ENCODE data around the gene ECE1.

Gene ECE1

GRCh38 chr1:21259316-21260076, 30.8 kb downstream of the ECE1 start:
- no peak for DNase-seq
- Mint-ChIP-seq H3K4me3 (no peak overlapping the region), H3K27ac (no peak overlapping the region), H3K4me1 (peaks cover 62% of the 10 kb centered on the region), H3K9me3 (no peaks in the 10 kb centered on the region), H3K36me3 (peaks cover 70% of the 10 kb centered on the region), H3K27me3 (no peaks in the 10 kb centered on the region)
- CTCF ChIA-PET = interaction anchor here (6.8 to 7.8 kb wide), 2 partner anchors 11 to 110 kb away, joined by 72 to 122 read pairs; no protein-coding TSS in a partner anchor

- H3K27me3 Mint-ChIP-seq = no peaks in the 10 kb centered on the region
- H3K4me1 Mint-ChIP-seq = peaks cover 62% of the 10 kb centered on the region
- CTCF ChIA-PET = interaction anchor here (1.1 to 7.8 kb wide), 7 partner anchors 12 to 111 kb away, joined by 3 to 122 read pairs (median 5); no protein-coding TSS in a partner anchor
- peak overlapping the region; percentile 79 for H3K27ac Mint-ChIP-seq
- DNase-seq = peak; percentile 41
- H3K9me3 Mint-ChIP-seq = no peaks in the 10 kb centered on the region
- peaks cover 68% of the 10 kb centered on the region for H3K36me3 Mint-ChIP-seq
- H3K4me3 Mint-ChIP-seq = no peak overlapping the region
Measured at GRCh38 chr1:21258331-21259134, 31.7 kb downstream of the ECE1 start.

DNA sequence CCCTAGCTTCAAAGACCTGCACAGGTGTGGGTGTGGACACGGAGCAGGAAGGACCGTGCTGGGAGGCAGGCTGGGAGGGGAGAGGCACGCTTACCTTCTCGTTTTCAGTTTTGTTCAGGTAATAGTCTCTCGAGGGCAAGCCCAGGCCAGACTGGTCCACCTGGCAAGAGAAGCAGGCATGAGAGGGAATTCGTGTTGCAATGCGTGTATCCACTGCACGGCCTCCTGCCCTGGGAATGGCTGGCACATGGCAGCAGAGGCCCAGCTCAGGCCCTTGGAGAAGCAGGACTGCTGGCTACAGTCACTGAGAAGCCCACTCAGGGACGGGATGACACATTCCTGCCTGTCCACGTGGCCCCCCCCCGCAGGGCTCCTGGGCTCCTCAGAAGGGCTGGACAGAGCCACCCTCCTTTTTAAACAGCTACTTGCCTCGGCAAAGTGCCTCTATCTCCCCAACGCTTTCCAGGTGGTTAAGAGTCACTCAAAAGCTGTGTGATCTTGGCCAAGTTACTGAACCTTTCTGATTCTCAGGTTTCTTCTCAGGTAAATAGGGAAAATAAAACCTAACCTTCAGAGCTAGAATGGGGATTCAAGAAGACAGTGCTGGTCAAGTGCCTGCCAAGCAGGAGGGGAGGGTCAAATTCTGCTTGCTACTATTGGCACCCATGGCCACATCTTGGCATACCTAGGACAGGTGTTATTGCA, 32.7 kb downstream of the ECE1 start:
- Mint-ChIP-seq H3K36me3 (peaks cover 67% of the 10 kb centered on the region), H3K27me3 (no peaks in the 10 kb centered on the region), H3K4me1 (peaks cover 57% of the 10 kb centered on the region)

DNA sequence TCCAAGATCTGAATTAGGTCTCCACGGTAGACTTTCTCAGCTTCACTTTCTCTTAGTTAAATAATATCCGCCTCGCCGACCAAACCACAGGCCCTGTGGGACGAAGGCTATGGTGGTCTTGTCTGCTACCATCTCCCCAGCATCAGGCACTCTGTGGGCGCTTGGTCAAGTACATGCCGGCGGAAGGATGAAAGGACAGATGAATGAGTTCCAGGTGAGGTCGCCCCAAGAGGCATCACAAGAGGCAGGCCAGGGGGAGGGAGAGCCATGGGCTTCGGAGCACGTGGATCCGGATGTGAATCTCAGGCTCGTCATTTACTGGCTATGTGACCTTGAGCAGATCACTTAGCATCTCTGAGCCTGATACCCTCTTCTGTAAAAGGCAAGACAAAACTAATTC, 33.5 kb downstream of the ECE1 start:
- CTCF ChIA-PET = interaction anchor here (3.2 to 7.8 kb wide), 3 partner anchors 13 to 112 kb away, joined by 15 to 122 read pairs (median 72); no protein-coding TSS in a partner anchor
- no peak for DNase-seq

More for the DNA sequence above, 32.7 kb downstream of the ECE1 start:
- CTCF ChIA-PET = interaction anchor here (1.1 to 7.8 kb wide), 7 partner anchors 12 to 112 kb away, joined by 3 to 122 read pairs (median 5); no protein-coding TSS in a partner anchor
- Mint-ChIP-seq H3K4me3 (no peak overlapping the region), H3K9me3 (no peaks in the 10 kb centered on the region), H3K27ac (peak overlapping the region; percentile 79)
- no peak for DNase-seq

GRCh38 chr1:21255943-21256320, 34.3 kb downstream of the ECE1 start:
- Mint-ChIP-seq H3K27ac (no peak overlapping the region), H3K36me3 (peaks cover 64% of the 10 kb centered on the region), H3K4me1 (peaks cover 41% of the 10 kb centered on the region), H3K4me3 (no peak overlapping the region), H3K27me3 (no peaks in the 10 kb centered on the region), H3K9me3 (no peaks in the 10 kb centered on the region)
- CTCF ChIA-PET = interaction anchor here (1.0 to 7.8 kb wide), 15 partner anchors 9 to 113 kb away, joined by 3 to 122 read pairs (median 7); no protein-coding TSS in a partner anchor
- DNase-seq = no peak

More for the DNA sequence above, 33.5 kb downstream of the ECE1 start:
- H3K4me1 Mint-ChIP-seq = peaks cover 49% of the 10 kb centered on the region
- H3K27ac Mint-ChIP-seq = no peak overlapping the region
- H3K4me3 Mint-ChIP-seq = no peak overlapping the region
- H3K36me3 Mint-ChIP-seq = peaks cover 69% of the 10 kb centered on the region
- no peaks in the 10 kb centered on the region for H3K27me3 Mint-ChIP-seq
- H3K9me3 Mint-ChIP-seq = no peaks in the 10 kb centered on the region

- DNase-seq = peak; percentile 90
- peak overlapping the region; percentile 12 for H3K27ac Mint-ChIP-seq
- CTCF ChIA-PET = interaction anchor here (0.5 to 7.8 kb wide), 22 partner anchors 9 to 114 kb away, joined by 3 to 122 read pairs (median 6); no protein-coding TSS in a partner anchor
- peaks cover 62% of the 10 kb centered on the region for H3K36me3 Mint-ChIP-seq
- no peaks in the 10 kb centered on the region for H3K9me3 Mint-ChIP-seq
- peaks cover 36% of the 10 kb centered on the region for H3K4me1 Mint-ChIP-seq
- H3K27me3 Mint-ChIP-seq = no peaks in the 10 kb centered on the region
- no peak overlapping the region for H3K4me3 Mint-ChIP-seq
Measured at GRCh38 chr1:21255284-21255942, 34.9 kb downstream of the ECE1 start.

DNA sequence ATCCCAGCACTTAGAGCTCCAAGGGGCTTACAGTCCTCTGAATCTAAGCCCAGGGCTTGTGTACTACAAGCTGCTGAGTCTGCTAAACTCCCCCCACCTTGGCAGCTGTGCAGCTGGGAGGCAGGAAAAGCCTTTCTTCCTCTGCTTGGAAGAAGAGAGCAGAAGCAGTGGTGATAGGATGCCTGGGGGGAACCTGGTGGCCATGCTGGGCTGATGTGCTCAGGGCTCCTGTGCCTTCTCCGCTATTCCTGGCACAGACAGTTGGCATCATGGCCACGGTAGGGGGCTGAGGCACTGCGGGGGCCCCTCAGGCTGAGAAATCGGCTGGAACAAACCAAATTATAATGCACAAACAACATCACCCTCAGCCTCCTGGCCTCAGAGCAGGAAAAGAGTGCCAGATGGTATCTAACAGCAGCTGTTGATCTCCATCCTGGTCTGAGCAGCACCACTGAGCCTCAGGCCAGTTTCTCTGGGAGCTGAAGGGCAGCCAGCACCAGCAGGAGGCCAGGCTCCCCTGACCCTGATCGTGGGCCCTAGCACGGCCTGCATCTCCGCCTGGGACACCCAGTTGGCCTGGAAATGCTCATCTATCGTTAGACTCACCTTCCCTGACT, 35.8 kb downstream of the ECE1 start:
- no peak for DNase-seq
- H3K27ac Mint-ChIP-seq = no peak overlapping the region
- H3K4me1 Mint-ChIP-seq = peaks cover 27% of the 10 kb centered on the region
- no peaks in the 10 kb centered on the region for H3K9me3 Mint-ChIP-seq
- CTCF ChIA-PET = interaction anchor here (0.5 to 7.8 kb wide), 20 partner anchors 8 to 115 kb away, joined by 3 to 122 read pairs (median 5); no protein-coding TSS in a partner anchor
- no peak overlapping the region for H3K4me3 Mint-ChIP-seq
- H3K27me3 Mint-ChIP-seq = no peaks in the 10 kb centered on the region
- peaks cover 57% of the 10 kb centered on the region for H3K36me3 Mint-ChIP-seq

DNA sequence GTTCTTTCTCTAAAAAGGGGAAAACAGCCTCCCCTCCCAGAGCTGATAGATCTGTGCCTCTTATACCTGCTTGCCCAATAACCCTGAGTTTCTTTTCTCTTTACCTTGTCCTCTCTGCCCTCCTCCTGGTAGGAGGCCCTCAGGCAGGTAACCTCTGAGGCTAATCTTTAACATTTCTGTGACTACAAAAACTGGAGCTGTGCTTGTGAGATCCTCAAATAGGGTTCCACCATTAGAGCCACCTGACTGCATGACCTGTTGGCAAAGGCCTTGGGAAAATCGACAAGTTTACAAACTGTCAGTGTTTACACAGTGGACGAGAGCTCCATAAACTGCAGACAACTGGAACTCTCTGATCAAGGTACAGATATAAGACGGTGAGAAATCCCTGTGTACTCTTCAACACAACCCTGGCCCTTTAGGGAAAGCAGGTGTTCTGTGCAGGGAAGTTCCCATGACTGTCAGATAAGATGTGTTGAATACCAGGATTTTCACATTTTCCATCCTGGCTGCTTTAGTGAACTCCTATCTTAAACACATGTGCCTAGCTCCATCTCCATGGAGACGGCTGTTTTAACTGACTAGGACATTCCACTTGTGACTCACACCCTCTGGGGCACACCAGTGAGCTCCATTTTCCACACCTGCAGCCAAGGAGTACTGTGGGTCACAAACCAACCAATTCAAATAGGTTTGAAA, 38.3 kb downstream of the ECE1 start:
- Mint-ChIP-seq H3K4me1 (peaks cover 6% of the 10 kb centered on the region), H3K27me3 (no peaks in the 10 kb centered on the region), H3K36me3 (peaks cover 44% of the 10 kb centered on the region), H3K9me3 (no peaks in the 10 kb centered on the region), H3K4me3 (no peak overlapping the region), H3K27ac (no peak overlapping the region)
- CTCF ChIA-PET = interaction anchor here (0.6 to 2.3 kb wide), 5 partner anchors 18 to 283 kb away, joined by 3 to 13 read pairs (median 5); no protein-coding TSS in a partner anchor
- DNase-seq = no peak

- no peaks in the 10 kb centered on the region for H3K9me3 Mint-ChIP-seq
- CTCF ChIA-PET = interaction anchor here (2.4 to 5.5 kb wide), 2 partner anchors 21 to 119 kb away, joined by 12 to 41 read pairs; no protein-coding TSS in a partner anchor
- no peak overlapping the region for H3K4me3 Mint-ChIP-seq
- DNase-seq = no peak
- H3K36me3 Mint-ChIP-seq = peaks cover 41% of the 10 kb centered on the region
- H3K27me3 Mint-ChIP-seq = no peaks in the 10 kb centered on the region
- H3K27ac Mint-ChIP-seq = no peak overlapping the region
- no peaks in the 10 kb centered on the region for H3K4me1 Mint-ChIP-seq
Measured at GRCh38 chr1:21249940-21250493, 40.2 kb downstream of the ECE1 start.

- no peak for DNase-seq
- Mint-ChIP-seq H3K36me3 (peaks cover 47% of the 10 kb centered on the region), H3K4me3 (no peak overlapping the region), H3K4me1 (no peaks in the 10 kb centered on the region), H3K9me3 (no peaks in the 10 kb centered on the region), H3K27ac (no peak overlapping the region), H3K27me3 (no peaks in the 10 kb centered on the region)
- CTCF ChIA-PET = interaction anchor here (0.6 to 7.3 kb wide), 6 partner anchors 14 to 126 kb away, joined by 3 to 46 read pairs (median 8); no protein-coding TSS in a partner anchor
Measured at GRCh38 chr1:21247892-21248715, 42.2 kb downstream of the ECE1 start.

- H3K4me3 Mint-ChIP-seq = no peak overlapping the region
- no peak overlapping the region for H3K27ac Mint-ChIP-seq
- DNase-seq = no peak
- no peaks in the 10 kb centered on the region for H3K9me3 Mint-ChIP-seq
- peaks cover 48% of the 10 kb centered on the region for H3K36me3 Mint-ChIP-seq
- H3K27me3 Mint-ChIP-seq = no peaks in the 10 kb centered on the region
- no peaks in the 10 kb centered on the region for H3K4me1 Mint-ChIP-seq
- CTCF ChIA-PET = interaction anchor here (0.6 to 7.3 kb wide), 6 partner anchors 8 to 122 kb away, joined by 3 to 46 read pairs (median 8); no protein-coding TSS in a partner anchor
Measured at GRCh38 chr1:21246905-21247642, 43.2 kb downstream of the ECE1 start.
